GM18909 (cell line): Measurements from ENCODE around the gene DPP8.
"Not testable (repeated sequence)": the region's sequence is repeated elsewhere in the genome, so short reads cannot be mapped to it uniquely, and the experiment has no call there.

ENCODE experiments used
- ATAC-seq: cut with Tn5 transposase; IDR thresholded peaks from one replicate; pipeline ENCODE4 v1.9.1; 2021; ENCODE audit warnings: mild to moderate bottlenecking; ENCODE audit not compliant: unreplicated experiment, poor library complexity

DPP8 gene

GRCh38 chr15:65408324-65409035, 109.0 kb downstream of the DPP8 start:
- no peak for ATAC-seq

GRCh38 chr15:65406424-65407000, 111.0 kb downstream of the DPP8 start:
- ATAC-seq: no peak

- ATAC-seq: no peak
Observed at GRCh38 chr15:65405791-65406423, 111.6 kb downstream of the DPP8 start.

- no peak for ATAC-seq
Observed at GRCh38 chr15:65404186-65404872, 113.2 kb downstream of the DPP8 start.

DNA sequence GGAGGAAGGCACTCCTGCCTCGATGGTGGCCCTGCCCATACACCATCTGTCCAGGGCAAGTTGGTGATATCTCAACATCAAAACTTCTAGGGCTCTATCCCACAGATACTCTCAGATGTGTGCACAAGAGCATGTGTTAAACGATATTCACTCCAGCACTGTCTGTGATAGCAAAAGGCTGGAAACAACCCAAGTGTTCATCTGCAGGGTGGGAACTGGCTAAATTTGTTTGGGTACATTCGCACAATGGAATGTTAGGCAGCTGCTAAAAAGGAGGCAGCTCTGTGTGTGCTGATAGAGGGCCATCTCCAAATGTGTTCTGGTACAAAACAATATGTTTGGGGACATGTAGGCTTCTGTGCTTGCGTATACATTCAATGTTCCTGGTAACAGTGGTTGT, 114.5 kb downstream of the DPP8 start:
- no peak for ATAC-seq

- no peak for ATAC-seq
Observed at GRCh38 chr15:65401611-65402240, 115.8 kb downstream of the DPP8 start.

DNA sequence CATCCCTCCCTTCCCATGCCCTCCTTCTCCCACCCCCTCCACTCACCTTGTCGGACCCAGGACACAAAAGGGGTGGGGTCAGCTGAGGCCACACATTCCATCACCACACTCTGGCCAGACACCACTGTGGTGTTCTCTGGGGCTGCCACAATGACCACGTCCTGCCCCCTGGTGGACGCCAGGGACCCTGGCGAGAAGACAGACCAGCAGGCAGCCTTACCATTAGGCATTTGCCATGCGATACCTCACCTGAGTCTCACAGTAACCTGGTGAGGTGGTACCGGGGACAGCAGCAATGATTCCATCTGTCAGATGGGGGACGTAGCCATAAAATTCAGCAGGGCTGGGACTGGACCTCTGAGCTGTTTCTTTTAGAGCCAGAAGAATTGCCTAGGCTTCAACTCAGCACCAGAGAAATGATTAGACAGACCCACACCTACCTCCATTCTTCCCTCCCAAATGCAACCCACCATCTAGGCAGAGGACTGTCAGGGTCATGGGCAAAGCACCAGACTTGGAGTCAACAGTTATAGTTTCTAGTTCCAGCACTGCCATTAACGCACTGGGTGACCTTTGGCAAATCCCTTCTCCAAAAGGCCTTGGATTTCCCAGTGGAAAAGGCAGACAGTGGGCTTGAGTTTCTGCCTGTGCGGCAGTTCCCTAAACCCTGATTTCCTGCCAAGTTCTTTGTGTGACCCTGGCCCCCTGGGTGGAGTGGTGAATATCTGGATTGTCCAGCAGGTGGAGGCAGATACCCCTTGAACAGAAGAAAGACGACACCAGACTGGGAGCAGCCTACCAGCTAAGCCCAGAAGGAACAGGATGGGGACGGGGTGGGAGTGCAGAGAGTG, 116.5 kb downstream of the DPP8 start:
- ATAC-seq: no peak

DNA sequence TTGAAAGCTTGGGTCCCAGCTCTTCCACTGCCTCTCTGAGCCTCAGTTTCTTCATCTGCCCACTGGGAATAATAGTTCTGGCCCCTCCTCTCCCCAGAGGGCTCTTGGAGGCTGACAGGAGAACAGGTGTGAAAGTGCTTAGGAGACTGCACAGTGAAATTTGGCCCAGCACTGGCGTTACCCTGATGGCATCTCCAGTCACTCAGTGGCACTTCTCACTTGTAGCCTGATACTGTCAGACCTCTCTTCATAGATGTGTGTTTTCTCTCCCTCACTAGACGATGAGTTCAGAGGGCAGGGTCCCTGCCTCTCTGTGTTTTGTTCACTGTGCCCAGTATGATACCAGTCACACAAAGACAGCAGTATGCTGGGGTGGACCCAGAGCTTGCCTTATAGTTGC, 117.5 kb downstream of the DPP8 start:
- no peak for ATAC-seq

DNA sequence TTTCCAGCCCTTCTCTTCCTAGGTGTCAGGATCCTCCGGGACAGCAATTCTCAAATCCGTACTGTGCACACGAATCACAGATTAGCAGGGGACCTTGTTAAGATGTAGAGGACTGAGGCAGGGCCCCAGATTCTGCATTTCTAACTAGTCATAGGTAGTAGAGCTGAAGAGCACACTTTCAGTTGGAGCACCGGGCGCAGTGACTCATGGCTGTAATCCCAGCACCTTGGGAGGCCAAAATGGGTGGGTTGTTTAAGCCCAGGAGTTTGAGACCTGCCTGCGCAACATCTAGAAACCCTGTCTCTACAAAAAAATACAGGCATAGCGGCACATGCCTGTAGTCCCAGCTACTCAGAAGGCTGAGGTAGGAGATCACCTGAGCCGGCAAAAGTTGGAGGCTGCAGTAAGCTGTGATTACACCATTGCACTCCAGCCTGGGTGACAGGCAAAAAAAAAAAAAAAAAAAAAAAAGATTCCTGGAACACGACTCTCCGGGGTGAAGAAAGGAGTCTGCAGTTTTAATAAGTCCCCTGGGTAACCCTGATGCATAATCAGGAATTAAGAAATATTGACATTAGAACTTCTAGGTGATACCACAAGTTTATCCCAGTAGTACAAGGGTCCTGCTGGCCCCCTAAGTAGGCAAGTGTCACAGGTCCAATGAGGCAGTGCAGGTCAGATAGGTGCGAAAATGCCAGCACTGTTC, 118.3 kb downstream of the DPP8 start:
- no peak for ATAC-seq

DNA sequence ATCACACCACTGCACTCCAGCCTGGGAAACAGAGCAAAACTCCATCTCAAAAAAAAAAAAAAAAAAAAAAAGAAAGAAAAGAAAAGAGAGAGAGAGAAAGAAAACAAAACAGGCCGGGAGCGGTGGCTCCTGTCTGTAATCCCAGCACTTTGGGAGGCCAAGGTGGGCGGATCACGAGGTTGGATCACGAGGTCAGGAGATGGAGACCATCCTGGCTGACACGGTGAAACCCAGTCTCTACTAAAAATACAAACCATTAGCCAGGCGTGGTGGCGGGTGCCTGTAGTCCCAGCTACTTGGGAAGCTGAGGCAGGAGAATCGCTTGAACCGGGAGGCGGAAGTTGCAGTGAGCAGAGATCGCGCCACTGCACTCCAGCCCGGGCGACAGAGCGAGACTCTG, 119.0 kb downstream of the DPP8 start:
- not testable (repeated sequence) for ATAC-seq

DNA sequence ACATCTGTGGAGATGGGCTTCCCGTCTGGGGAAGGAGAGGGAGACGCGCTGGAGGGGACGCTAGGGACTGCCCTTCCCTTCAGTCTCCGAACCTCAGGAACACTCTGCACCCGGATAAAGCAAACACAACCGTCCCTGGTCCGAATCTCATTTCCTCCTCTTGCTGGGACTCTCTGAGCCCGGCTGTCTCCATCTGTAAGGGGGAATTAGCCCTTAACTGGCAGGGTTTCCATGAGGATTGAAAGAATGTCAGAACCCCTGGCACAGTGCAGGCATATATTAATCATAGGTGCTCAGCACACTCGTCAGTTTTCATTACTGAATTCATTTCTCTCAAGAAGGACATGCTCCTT, 120.5 kb downstream of the DPP8 start:
- ATAC-seq: no peak

DNA sequence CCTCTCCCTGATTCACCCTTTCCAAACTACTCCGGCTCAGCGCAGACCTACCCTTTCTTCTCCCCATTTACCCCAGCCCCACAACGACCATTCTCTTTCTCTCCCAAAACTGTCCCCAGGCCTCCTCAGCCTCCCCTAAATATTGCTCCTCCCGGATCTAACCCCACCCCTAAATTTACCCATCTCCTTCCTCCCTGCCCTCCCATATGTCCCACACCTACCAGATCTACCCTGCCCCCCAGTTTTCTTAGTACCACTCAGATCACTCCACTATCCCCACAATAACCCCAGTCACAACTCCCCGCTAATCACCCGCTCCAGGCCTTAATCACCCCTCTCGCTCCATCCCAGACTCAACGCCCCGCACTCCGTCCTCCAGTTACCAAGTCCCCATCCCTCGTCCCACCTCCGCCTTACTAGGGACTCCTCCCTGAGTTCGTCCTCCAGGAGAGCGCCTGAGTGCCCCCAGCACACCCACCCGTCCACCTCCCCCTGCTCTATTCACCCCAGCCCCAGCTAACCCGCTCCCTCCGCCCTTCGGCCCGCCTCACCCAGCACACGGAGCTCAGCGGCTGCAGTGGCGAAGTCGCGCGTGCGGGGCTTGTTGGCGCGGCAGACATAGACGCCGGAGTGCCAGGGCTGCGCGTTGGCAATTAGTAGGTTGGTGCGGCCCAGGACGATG, 121.1 kb downstream of the DPP8 start:
- ATAC-seq: no peak

DNA sequence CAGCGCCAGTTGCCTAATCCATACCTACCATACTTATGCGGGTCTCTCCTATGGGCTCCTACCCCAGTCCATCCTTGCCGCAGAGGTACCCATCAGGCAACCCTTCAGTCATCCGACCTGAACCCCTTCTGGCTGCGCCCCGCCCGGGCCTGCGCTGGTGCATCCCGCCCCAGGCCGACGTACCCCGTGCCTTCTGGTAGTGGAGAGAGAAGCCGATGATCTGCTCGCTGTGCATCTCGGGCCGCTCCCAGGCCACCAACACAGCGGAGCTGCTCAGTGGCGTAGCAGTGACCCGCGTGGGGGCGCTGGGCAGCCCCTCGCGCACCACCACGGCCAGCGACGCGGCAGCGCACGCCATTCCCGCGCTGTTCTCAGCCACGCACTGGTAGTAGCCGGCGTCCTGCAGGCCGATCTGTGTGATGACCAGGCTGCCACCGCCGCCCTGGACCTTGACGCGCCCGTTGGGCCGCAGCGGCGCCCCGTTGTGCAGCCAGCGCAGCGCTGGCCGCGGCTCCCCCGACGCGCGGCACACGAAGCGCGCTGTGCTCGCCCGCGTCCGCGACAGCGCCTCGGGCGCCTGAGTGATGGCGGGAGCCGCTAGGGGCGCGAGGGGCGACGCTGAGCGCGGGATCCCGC, 121.8 kb downstream of the DPP8 start:
- ATAC-seq: no peak

DNA sequence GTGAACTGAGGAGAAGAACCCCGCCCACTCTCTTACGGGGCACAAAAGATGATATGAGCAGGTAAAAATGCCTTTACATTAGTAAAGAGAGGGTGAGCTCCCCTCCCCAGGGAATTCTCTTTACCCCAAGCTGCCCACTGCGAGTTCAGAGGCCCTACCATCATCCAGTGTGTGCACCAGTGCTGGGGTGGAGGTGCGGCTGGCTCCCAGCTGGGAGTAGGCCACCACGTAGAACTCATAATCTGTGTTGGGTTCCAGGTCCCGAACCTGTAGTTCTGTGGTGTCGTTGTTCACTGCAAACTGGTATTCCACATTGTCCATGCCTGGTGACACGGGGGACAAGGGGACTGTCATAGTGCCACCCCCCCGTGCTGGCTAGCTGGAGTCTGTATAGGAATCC, 122.6 kb downstream of the DPP8 start:
- no peak for ATAC-seq

GRCh38 chr15:65394280-65394789, 123.2 kb downstream of the DPP8 start:
- ATAC-seq: no peak

- ATAC-seq: no peak
Observed at GRCh38 chr15:65393557-65393956, 123.9 kb downstream of the DPP8 start.

DNA sequence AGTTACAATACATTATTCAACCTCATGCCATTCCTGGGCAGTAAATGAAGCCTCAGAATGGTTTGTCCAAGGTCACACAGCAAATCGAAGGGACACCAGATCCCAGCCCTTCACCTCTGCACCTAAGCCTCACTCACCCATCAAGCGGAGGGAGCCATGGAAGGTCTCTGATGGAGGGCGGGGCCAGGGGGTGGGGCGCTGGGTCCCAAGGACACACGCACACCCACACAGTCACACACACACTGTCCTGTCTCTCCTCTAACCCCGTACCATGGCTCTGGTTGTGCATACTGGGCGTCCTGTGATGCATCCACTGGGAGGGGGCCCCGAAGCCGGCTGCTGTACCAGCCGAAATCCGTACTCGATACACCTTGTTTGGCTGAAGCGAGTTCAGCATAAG, 124.4 kb downstream of the DPP8 start:
- no peak for ATAC-seq
